ENCODE results near the gene ADAMTS16.

DNA sequence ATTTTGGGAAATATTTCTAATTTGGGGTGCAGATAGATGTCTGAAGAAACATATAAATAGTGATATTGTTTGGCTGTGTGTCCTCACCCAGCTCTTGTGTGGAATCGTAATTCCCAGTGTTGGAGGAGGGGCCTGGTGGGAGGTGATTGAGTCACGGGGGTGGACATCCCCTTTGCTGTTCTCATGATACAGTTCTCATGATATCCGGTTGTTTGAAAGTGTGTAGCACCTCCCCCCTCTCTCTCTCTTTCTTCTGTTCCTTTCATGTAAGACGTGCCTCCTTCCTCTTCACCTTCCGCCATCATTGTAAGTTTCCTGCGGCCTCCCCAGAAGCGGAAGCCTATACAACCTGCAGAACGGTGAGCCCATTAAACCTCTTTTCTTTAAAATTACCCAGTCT, 11.4 kb upstream of the ADAMTS16 start:
- TF ChIP-seq POLR2AphosphoS5 (IDR thresholded peaks at IDR 0.05; ENCODE audit: borderline replicate concordance, low read depth, low read length) = no peak
- no peak for TF ChIP-seq EZH2 (IDR thresholded peaks at IDR 0.05)
